HG02623 (cell line): Measurements from ENCODE around the gene CDK13.

ENCODE experiments used
- ATAC-seq: cut with Tn5 transposase; IDR thresholded peaks from one replicate; pipeline ENCODE4 v1.9.1; 2021; ENCODE audit warnings: moderate library complexity; ENCODE audit not compliant: unreplicated experiment

CDK13 gene

GRCh38 chr7:39948956-39949928 is 814 bp upstream of the CDK13 start:
- ATAC-seq, result peak; percentile 60

- ATAC-seq, result no peak
These were observed 593 bp downstream of the CDK13 start for GRCh38 chr7:39950473-39951225.

- ATAC-seq, result peak; percentile 22
These were observed 1.5 kb downstream of the CDK13 start for GRCh38 chr7:39951226-39952194.

- ATAC-seq, result no peak
These were observed 2.3 kb downstream of the CDK13 start for GRCh38 chr7:39952374-39952773.

GRCh38 chr7:39952803-39953202 is 2.7 kb downstream of the CDK13 start:
- no peak for ATAC-seq

GRCh38 chr7:39954694-39955093 is 4.6 kb downstream of the CDK13 start:
- no peak for ATAC-seq

GRCh38 chr7:39958038-39958437 is 8.0 kb downstream of the CDK13 start:
- no peak for ATAC-seq

GRCh38 chr7:39967406-39968161 is 17.5 kb downstream of the CDK13 start:
- no peak for ATAC-seq

GRCh38 chr7:39969431-39969830 is 19.4 kb downstream of the CDK13 start:
- no peak for ATAC-seq

- ATAC-seq, result peak; percentile 54
These were observed 21.9 kb downstream of the CDK13 start for GRCh38 chr7:39971924-39972323.

GRCh38 chr7:39973801-39974200 is 23.7 kb downstream of the CDK13 start:
- no peak for ATAC-seq

- no peak for ATAC-seq
These were observed 28.3 kb downstream of the CDK13 start for GRCh38 chr7:39978230-39978934.

GRCh38 chr7:39979406-39980073 is 29.5 kb downstream of the CDK13 start:
- no peak for ATAC-seq

GRCh38 chr7:39985398-39985918 is 35.4 kb downstream of the CDK13 start:
- ATAC-seq, result no peak

- ATAC-seq, result no peak
These were observed 37.7 kb downstream of the CDK13 start for GRCh38 chr7:39987641-39988347.

GRCh38 chr7:40000734-40001315 is 50.8 kb downstream of the CDK13 start:
- ATAC-seq, result no peak

- no peak for ATAC-seq
These were observed 51.6 kb downstream of the CDK13 start for GRCh38 chr7:40001649-40002048.

GRCh38 chr7:40003597-40003996 is 53.5 kb downstream of the CDK13 start:
- ATAC-seq, result no peak
